ENCODE data around the gene GOSR1. TPM values are rescaled to one million over a fixed set of nuclear protein-coding genes. Genes with fewer than 3 reads are reported as not detected.
"Not testable (repeated sequence)": the region's sequence is repeated elsewhere in the genome, so short reads cannot be mapped to it uniquely, and the experiment has no call there.

Gene GOSR1
- 14.8 and 16.5 TPM in 2 replicates for total RNA-seq (2014; rRNA removed; shearing (Covaris generic))

GRCh38 chr17:30477083-30477773, at the start of gene GOSR1:
TSS of gene GOSR1 (plus strand) at chr17:30477408. CDS start at chr17:30477434, 26 bp downstream.
- peak; percentile 97 for DNase-seq (ENCODE audit: low spot score)

- DNase-seq (ENCODE audit: low spot score), result no peak
Measured at GRCh38 chr17:30427611-30428010, 49.6 kb upstream of the GOSR1 start.

- DNase-seq (ENCODE audit: low spot score), result no peak
Measured at GRCh38 chr17:30429155-30429554, 48.1 kb upstream of the GOSR1 start.

- DNase-seq (ENCODE audit: low spot score), result peak; percentile 69
Measured at GRCh38 chr17:30433514-30433913, 43.7 kb upstream of the GOSR1 start.

GRCh38 chr17:30436729-30437128, 40.5 kb upstream of the GOSR1 start:
- DNase-seq (ENCODE audit: low spot score), result no peak

- DNase-seq (ENCODE audit: low spot score), result no peak
Measured at GRCh38 chr17:30443721-30444120, 33.5 kb upstream of the GOSR1 start.

- not testable (repeated sequence) for DNase-seq (ENCODE audit: low spot score)
Measured at GRCh38 chr17:30446640-30447039, 30.6 kb upstream of the GOSR1 start.

GRCh38 chr17:30449480-30449879, 27.7 kb upstream of the GOSR1 start:
- no peak for DNase-seq (ENCODE audit: low spot score)

- peak; percentile 15 for DNase-seq (ENCODE audit: low spot score)
Measured at GRCh38 chr17:30450125-30451027, 26.8 kb upstream of the GOSR1 start.

GRCh38 chr17:30454635-30455034, 22.6 kb upstream of the GOSR1 start:
- no peak for DNase-seq (ENCODE audit: low spot score)

- DNase-seq (ENCODE audit: low spot score), result no peak
Measured at GRCh38 chr17:30458371-30458770, 18.8 kb upstream of the GOSR1 start.

- DNase-seq (ENCODE audit: low spot score), result not testable (repeated sequence)
Measured at GRCh38 chr17:30458797-30459413, 18.3 kb upstream of the GOSR1 start.

GRCh38 chr17:30468465-30468864, 8.7 kb upstream of the GOSR1 start:
- DNase-seq (ENCODE audit: low spot score), result no peak

- DNase-seq (ENCODE audit: low spot score), result no peak
Measured at GRCh38 chr17:30472238-30472890, 4.8 kb upstream of the GOSR1 start.

GRCh38 chr17:30475206-30475605, 2.0 kb upstream of the GOSR1 start:
- DNase-seq (ENCODE audit: low spot score), result no peak

GRCh38 chr17:30476726-30477082, 504 bp upstream of the GOSR1 start:
- DNase-seq (ENCODE audit: low spot score), result no peak

GRCh38 chr17:30477774-30478115, 537 bp downstream of the GOSR1 start:
- peak; percentile 35 for DNase-seq (ENCODE audit: low spot score)

GRCh38 chr17:30482555-30482954, 5.3 kb downstream of the GOSR1 start:
- no peak for DNase-seq (ENCODE audit: low spot score)

- DNase-seq (ENCODE audit: low spot score), result no peak
Measured at GRCh38 chr17:30483159-30483558, 6.0 kb downstream of the GOSR1 start.

- DNase-seq (ENCODE audit: low spot score), result no peak
Measured at GRCh38 chr17:30493780-30494179, 16.6 kb downstream of the GOSR1 start.

- no peak for DNase-seq (ENCODE audit: low spot score)
Measured at GRCh38 chr17:30495586-30495985, 18.4 kb downstream of the GOSR1 start.

GRCh38 chr17:30503558-30503957, 26.4 kb downstream of the GOSR1 start:
- DNase-seq (ENCODE audit: low spot score), result no peak
